ENCODE data around the gene SECISBP2L. TPM values are rescaled to one million over a fixed set of nuclear protein-coding genes. Genes with fewer than 3 reads are reported as not detected.
"Not testable (repeated sequence)": the region's sequence is repeated elsewhere in the genome, so short reads cannot be mapped to it uniquely, and the experiment has no call there.

SECISBP2L gene
- polyA plus RNA-seq, 1 experiment, result 41.3 TPM

GRCh38 chr15:49079340-49080039 is 33.2 kb upstream of the SECISBP2L start:
- no peak for DNase-seq (ENCODE audit: low read depth, low spot score)
- Histone ChIP-seq H3K4me3 (ENCODE audit: low read depth, low read length) (no peak overlapping the region), H3K27me3 (ENCODE audit: control insufficient read depth, insufficient read depth, low read length) (no peaks in the 10 kb centered on the region), H3K27ac (ENCODE audit: low read depth, low read length) (no peak overlapping the region), H3K9me3 (ENCODE audit: control insufficient read depth, insufficient read depth, low read length) (peaks cover 4% of the 10 kb centered on the region; the same call in 1 of the 2 replicates)
- ChIA-PET POLR2A (no interaction called here), CTCF (no interaction called here)
- TF ChIP-seq CTCF (IDR thresholded peaks at IDR 0.05; ENCODE audit: low read depth, low read length), result no peak

GRCh38 chr15:49075881-49076280 is 29.6 kb upstream of the SECISBP2L start:
- Histone ChIP-seq H3K27me3 (ENCODE audit: control insufficient read depth, insufficient read depth, low read length) (no peaks in the 10 kb centered on the region), H3K4me3 (ENCODE audit: low read depth, low read length) (no peak overlapping the region), H3K9me3 (ENCODE audit: control insufficient read depth, insufficient read depth, low read length) (peaks cover 4% of the 10 kb centered on the region; the same call in 1 of the 2 replicates), H3K27ac (ENCODE audit: low read depth, low read length) (no peak overlapping the region)
- DNase-seq (ENCODE audit: low read depth, low spot score), result no peak
- TF ChIP-seq CTCF (IDR thresholded peaks at IDR 0.05; ENCODE audit: low read depth, low read length), result no peak
- ChIA-PET CTCF (no interaction called here), POLR2A (no interaction called here)

GRCh38 chr15:49074589-49075287 is 28.5 kb upstream of the SECISBP2L start:
- POLR2A ChIA-PET; CTCF ChIA-PET; H3K9me3 ChIP-seq (ENCODE audit: control insufficient read depth, insufficient read depth, low read length); DNase-seq (ENCODE audit: low read depth, low spot score); H3K4me3 ChIP-seq (ENCODE audit: low read depth, low read length); H3K27me3 ChIP-seq (ENCODE audit: control insufficient read depth, insufficient read depth, low read length); H3K27ac ChIP-seq (ENCODE audit: low read depth, low read length): not testable (repeated sequence)

- Histone ChIP-seq H3K9me3 (ENCODE audit: control insufficient read depth, insufficient read depth, low read length) (no peaks in the 10 kb centered on the region), H3K27ac (ENCODE audit: low read depth, low read length) (no peak overlapping the region), H3K4me3 (ENCODE audit: low read depth, low read length) (no peak overlapping the region), H3K27me3 (ENCODE audit: control insufficient read depth, insufficient read depth, low read length) (no peaks in the 10 kb centered on the region)
- DNase-seq (ENCODE audit: low read depth, low spot score), result no peak
- no peak for TF ChIP-seq CTCF (IDR thresholded peaks at IDR 0.05; ENCODE audit: low read depth, low read length)
- ChIA-PET POLR2A (no interaction called here), CTCF (no interaction called here)
These were observed 20.1 kb upstream of the SECISBP2L start for GRCh38 chr15:49066372-49066771.

- CTCF ChIA-PET, result no interaction called here
These were observed 18.6 kb upstream of the SECISBP2L start for GRCh38 chr15:49064884-49065283.

More at GRCh38 chr15:49064884-49065283, 18.6 kb upstream of the SECISBP2L start:
- TF ChIP-seq CTCF (IDR thresholded peaks at IDR 0.05; ENCODE audit: low read depth, low read length), result no peak
- no peak for DNase-seq (ENCODE audit: low read depth, low spot score)
- no peaks in the 10 kb centered on the region for H3K27me3 ChIP-seq (ENCODE audit: control insufficient read depth, insufficient read depth, low read length)
- no peaks in the 10 kb centered on the region for H3K9me3 ChIP-seq (ENCODE audit: control insufficient read depth, insufficient read depth, low read length)
- H3K4me3 ChIP-seq (ENCODE audit: low read depth, low read length), result no peak overlapping the region
- no peak overlapping the region for H3K27ac ChIP-seq (ENCODE audit: low read depth, low read length)
- POLR2A ChIA-PET, result no interaction called here

Data from AG04450 (cell line).